Left forelimb (tissue), 1 donor: ENCODE results near the gene PYCR2.

ENCODE experiments used
- DNase-seq: peaks from one replicate; pipeline ENCODE4 v3.0.0-alpha.2; 2018; ENCODE audit warnings: low spot score

The PYCR2 gene

GRCh38 chr1:225876900-225877510, 47.0 kb downstream of the PYCR2 start:
- DNase-seq: no peak

DNA sequence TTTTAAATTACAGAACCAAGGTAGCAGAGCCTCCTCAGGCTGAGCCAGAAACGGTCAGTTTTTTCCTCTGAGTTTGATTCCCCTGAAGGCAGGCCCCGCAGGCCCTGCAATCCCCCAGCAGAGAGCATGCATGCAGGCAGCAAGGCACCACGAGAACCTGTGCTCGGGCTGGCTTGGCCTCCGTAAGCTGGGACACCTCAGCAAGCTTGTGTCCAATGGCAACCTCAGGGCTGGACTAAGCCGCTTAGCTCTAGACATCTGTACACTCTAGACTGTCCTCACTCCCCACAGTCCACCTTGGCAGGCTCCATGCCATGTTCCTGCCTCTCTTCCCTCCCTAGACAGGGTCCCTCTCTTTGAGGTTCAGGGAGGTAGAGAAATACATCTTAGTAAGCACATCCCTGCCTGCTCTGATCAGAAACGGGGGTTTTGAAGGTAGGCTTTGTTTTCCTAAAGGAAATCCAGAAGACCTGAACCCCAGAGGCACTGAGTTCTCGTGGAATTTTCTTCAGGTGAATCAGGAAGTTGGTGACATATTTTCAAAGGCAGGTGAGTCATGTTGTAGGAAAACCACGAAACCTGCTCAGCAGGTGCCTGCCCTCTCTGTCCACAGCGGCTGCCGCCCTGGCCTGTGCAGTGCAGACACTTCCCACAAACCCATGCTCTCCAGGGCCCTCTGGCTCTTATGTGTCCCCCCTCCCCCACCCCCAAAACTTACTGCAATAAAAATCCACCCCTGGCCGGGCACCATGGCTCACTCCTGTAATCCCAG, 48.8 kb downstream of the PYCR2 start:
- no peak for DNase-seq

- DNase-seq: no peak
These were observed 49.6 kb downstream of the PYCR2 start for GRCh38 chr1:225874431-225874830.

DNA sequence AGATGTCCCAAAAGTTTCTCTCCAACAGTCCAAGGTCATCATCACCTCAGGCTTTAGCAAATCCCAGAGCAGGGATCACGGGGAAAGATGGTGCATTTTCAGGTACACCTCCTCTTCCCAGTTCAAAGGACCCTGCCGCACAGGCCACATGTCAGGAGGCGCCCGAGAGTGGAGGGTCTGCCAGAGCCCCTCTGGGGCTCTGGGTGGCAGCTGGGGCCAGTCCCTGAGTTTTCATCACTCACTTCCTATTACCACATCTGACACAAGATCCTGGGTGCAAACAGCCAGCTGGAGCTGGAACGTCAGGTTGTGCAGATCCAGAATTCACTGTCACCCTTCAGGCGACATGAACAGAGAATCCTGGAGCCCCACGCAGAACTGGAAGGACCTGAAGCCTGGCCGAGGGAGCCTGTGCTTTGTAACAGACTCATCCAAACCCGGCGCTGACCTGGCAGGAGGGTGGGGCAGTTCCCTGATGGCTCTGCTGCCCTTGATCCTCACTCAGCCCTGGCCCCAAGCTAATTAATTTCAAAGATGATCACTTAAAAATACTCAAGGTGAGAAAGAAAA, 50.7 kb downstream of the PYCR2 start:
- DNase-seq: no peak

- DNase-seq: no peak
These were observed 52.0 kb downstream of the PYCR2 start for GRCh38 chr1:225872075-225872430.

- DNase-seq: no peak
These were observed 52.5 kb downstream of the PYCR2 start for GRCh38 chr1:225871359-225872074.

DNA sequence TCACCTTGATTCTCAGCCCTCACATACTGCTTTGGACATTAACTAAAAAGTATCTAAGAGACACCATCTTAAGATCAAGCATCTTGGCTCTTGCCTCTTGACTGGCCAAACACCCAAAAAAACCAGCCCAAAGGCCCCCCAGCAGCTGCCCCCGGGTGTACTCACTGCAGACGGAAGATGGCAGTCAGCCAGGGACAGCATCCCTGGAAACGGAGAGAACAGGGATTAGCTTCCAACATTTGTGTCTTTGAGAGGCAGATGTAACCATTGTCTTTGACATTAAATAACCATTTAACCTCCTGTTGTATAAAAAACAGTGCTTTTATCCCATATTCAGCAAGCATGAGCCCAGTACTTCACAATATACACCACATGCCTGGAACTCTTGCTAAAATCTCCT, 53.1 kb downstream of the PYCR2 start:
- no peak for DNase-seq
